AG09309 (cell line): Measurements from ENCODE around the gene PSMD13.

ENCODE experiments used
- DNase-seq: peaks from one replicate; pipeline ENCODE4 v3.0.0-alpha.2; 2010; ENCODE audit warnings: low read depth
- H3K4me3 ChIP-seq: 2 replicates; pipeline ENCODE4 v1.5.1; 2011; ENCODE audit warnings: mild to moderate bottlenecking, low read depth, low read length, moderate library complexity; ENCODE audit not compliant: control insufficient read depth
- TF ChIP-seq, protein P1 (sequence below): IDR thresholded peaks from 2 replicates; pipeline ENCODE4 v1.5.1; 2011; ENCODE audit warnings: mild to moderate bottlenecking, low read depth, low read length, inconsistent platforms; ENCODE audit not compliant: insufficient read depth, control insufficient read depth; ENCODE audit errors: missing control alignments

The PSMD13 gene

DNA sequence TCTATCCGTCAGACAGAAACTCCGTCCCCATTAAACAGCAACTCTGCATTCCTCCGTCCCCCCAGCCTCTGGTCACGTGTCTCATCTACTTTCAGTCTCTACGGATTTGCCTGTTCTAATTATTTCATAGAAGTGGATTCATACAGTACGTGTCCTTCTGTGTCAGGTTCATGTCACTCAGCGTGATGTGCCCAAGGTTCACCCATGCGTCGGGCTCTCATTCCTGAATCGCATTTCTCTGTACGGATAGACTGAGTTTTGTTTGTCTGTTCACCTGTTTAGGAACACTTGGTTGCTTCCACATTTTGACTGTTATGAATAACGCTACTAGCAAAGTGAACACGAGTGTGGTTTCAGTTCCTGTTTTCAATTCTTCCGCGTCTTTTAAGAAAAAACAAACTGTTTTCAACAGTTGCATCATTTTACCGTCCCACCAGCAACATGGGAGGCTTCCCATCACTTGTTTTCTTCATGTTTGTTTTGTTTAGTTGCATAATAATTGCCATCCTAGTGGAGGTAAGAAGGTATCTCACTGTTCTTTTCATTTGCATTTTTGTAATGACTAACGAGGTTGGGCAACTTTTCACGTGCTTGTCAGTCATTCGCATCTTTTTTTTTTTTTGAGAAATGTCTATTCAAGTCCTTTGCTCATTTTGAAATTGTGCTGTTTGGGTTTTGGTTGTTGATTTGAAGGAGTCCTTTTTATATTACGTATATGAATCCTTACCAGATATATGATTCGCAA, 32.5 kb downstream of the PSMD13 start:
- DNase-seq, result no peak

DNA sequence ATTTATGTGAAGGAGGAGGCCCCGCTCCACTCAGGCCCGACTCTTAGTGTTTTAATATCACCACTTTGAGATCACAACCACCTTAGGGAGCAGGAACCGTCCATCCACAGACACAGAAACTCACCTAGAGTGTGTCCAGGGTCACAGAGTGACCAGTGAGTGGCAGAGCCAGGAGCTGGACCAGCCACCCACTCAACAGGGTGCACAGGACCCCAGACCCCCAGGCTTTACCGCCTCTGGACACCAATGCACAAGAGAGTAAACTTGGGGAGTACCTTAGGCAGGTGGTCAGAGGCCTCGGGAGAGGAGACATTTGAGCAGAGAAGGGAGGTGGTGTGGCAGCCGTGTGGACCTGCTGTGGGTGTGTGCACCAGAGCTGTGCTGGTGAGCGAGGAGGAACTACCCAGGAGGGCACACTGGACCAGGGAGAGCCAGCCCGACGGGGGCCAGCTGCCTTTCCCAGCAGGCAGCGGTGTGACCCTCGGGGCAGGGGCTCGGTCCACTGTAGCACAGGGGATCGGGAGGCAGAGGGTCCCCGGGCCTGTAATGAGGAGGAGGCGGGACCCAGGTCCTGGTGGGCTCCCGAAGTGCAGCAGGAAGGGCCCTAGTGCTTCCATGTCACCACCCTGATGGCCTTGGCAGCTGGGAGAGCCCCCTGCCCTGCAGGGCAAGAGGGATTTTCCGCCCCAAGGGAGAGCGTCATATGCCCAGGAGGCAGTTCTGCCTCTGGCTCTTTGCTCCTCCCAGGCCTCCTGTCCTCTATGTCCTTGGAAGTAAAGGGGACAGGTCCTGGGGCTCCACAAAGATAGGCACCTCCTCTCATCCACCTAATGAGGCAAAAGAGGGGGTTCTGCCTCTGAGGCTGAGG, 33.9 kb downstream of the PSMD13 start:
- TF ChIP-seq, protein P1, sequence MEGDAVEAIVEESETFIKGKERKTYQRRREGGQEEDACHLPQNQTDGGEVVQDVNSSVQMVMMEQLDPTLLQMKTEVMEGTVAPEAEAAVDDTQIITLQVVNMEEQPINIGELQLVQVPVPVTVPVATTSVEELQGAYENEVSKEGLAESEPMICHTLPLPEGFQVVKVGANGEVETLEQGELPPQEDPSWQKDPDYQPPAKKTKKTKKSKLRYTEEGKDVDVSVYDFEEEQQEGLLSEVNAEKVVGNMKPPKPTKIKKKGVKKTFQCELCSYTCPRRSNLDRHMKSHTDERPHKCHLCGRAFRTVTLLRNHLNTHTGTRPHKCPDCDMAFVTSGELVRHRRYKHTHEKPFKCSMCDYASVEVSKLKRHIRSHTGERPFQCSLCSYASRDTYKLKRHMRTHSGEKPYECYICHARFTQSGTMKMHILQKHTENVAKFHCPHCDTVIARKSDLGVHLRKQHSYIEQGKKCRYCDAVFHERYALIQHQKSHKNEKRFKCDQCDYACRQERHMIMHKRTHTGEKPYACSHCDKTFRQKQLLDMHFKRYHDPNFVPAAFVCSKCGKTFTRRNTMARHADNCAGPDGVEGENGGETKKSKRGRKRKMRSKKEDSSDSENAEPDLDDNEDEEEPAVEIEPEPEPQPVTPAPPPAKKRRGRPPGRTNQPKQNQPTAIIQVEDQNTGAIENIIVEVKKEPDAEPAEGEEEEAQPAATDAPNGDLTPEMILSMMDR, result no peak
- no peak overlapping the region for H3K4me3 ChIP-seq
- DNase-seq, result no peak

More for the DNA sequence above, 32.5 kb downstream of the PSMD13 start:
- H3K4me3 ChIP-seq, result no peak overlapping the region; the same call in 1 of the 2 replicates
- TF ChIP-seq, protein P1, result no peak

DNA sequence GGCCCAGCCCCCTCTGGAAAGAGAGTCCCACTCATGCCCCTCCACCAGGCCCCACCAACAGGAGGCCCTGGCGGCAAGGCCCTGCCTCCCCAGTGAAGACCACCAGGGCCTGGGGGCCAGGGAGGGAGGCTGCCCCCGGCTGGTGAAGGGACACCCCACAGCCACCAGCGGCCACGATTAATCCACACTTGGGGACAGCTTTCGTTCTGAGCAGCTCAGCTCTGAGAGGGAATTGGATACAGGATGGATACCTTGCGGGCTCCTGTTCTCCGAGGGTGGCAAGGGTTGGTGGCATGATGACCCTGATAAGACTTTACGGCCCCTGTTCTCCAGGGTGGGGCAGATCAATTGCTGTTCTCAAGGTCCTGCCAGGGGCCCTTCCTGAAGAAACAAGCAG, 34.5 kb downstream of the PSMD13 start:
- DNase-seq, result no peak

GRCh38 chr11:272195-272930, 35.6 kb downstream of the PSMD13 start:
- no peak for DNase-seq
- TF ChIP-seq, protein P1, result no peak
- H3K4me3 ChIP-seq, result no peak overlapping the region

More for the DNA sequence above, 34.5 kb downstream of the PSMD13 start:
- H3K4me3 ChIP-seq, result no peak overlapping the region
- TF ChIP-seq, protein P1, result no peak

GRCh38 chr11:272931-273198, 36.1 kb downstream of the PSMD13 start:
- DNase-seq, result no peak
- H3K4me3 ChIP-seq, result no peak overlapping the region
- TF ChIP-seq, protein P1, result no peak

GRCh38 chr11:276219-276618, 39.4 kb downstream of the PSMD13 start:
- H3K4me3 ChIP-seq, result no peak overlapping the region
- TF ChIP-seq, protein P1, result no peak
- no peak for DNase-seq
